SK-N-MC (cell line): Measurements from ENCODE around the gene DSCAM.

ENCODE experiments used
- DNase-seq: peaks from one replicate; pipeline ENCODE4 v3.0.0-alpha.2; 2011; ENCODE audit warnings: low read depth, low spot score
- H3K27ac ChIP-seq: fragments of 200-600 bp; sonication (generic); 2 replicates; pipeline ENCODE4 v1.5.1; 2016; ENCODE audit warnings: mixed run types
- H3K36me3 ChIP-seq: fragments of 200-600 bp; sonication (generic); 2 replicates; pipeline ENCODE4 v1.6.1; 2017; ENCODE audit warnings: antibody characterized with exemption, low read length, mixed read lengths; ENCODE audit not compliant: insufficient read depth
- H3K4me3 ChIP-seq: fragments of 200-600 bp; sonication (generic); 2 replicates; pipeline ENCODE4 v1.5.1; 2016
- H3K9ac ChIP-seq: fragments of 200-600 bp; sonication (generic); 2 replicates; pipeline ENCODE4 v1.8.0; 2017; ENCODE audit warnings: mixed run types, mixed read lengths; ENCODE audit not compliant: insufficient read length
- H3K9me3 ChIP-seq: fragments of 200-600 bp; sonication (generic); 2 replicates; pipeline ENCODE4 v1.6.1; 2017; ENCODE audit warnings: low read depth, mild to moderate bottlenecking, antibody characterized with exemption, low read length, moderate library complexity, mixed read lengths
- EZH2 ChIP-seq: fragments of 200-600 bp; sonication (generic); IDR thresholded peaks from one replicate; pipeline ENCODE4 v1.6.1; 2017; ENCODE audit warnings: antibody characterized with exemption
- FOXP2 ChIP-seq: optimal IDR thresholded peaks from 2 replicates; pipeline ENCODE3; 2011; ENCODE audit warnings: mild to moderate bottlenecking, moderate library complexity; ENCODE audit not compliant: insufficient read depth; ENCODE audit errors: extremely low read length, control extremely low read depth
- POLR2AphosphoS5 ChIP-seq: IDR thresholded peaks from 2 replicates; pipeline ENCODE4 v1.6.1; 2012; ENCODE audit warnings: mild to moderate bottlenecking, low read depth, low read length, borderline replicate concordance

DSCAM gene

GRCh38 chr21:40639616-40640194 lies 207.3 kb downstream of the DSCAM start:
- no peak overlapping the region for H3K9ac ChIP-seq
- H3K9me3 ChIP-seq = no peaks in the 10 kb centered on the region
- H3K36me3 ChIP-seq = no peaks in the 10 kb centered on the region
- TF ChIP-seq POLR2AphosphoS5 = no peak
- DNase-seq = no peak
- no peak overlapping the region for H3K27ac ChIP-seq
- no peak overlapping the region for H3K4me3 ChIP-seq

DNA sequence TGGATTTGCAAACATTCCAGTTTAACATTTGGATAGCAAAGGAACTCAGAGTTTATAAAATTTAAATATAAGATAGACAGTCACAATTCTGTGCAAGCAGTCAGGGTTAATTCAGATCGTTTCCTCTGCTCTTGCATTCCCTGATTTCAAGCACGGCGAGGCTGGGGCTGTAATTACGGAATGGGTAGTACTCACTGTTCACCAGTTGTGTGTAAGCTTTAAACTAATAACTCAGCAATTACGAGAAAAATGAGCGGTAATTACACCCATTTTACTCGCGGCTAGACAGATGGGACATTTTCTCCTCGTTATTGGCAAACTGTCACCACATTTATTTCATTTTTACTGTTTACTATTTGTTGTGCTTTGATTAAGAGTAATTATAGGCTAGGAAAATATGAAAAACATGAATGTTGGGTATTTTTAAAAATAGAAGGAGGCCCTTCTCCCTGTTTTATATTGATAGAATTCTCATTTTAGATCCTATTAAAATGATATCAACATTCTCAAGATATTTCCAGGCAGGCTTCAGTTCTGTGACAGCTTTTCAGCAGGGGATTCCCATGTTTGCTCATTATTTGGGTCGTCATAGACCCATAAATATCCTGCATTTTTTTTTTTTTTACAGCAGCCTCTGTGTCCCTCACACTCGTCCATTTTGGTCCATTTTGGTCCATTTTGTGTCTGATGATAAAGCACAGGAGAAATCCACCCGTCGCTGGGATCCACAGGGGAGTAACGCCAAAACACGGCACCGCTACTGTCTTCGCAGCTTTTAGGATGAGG lies 208.3 kb downstream of the DSCAM start:
- no peak for DNase-seq
- TF ChIP-seq FOXP2 = no peak
- no peak for TF ChIP-seq POLR2AphosphoS5
- no peak for TF ChIP-seq EZH2
- no peaks in the 10 kb centered on the region for H3K36me3 ChIP-seq
- no peaks in the 10 kb centered on the region for H3K9me3 ChIP-seq
- H3K9ac ChIP-seq = no peak overlapping the region
- no peak overlapping the region for H3K4me3 ChIP-seq
- no peak overlapping the region for H3K27ac ChIP-seq

DNA sequence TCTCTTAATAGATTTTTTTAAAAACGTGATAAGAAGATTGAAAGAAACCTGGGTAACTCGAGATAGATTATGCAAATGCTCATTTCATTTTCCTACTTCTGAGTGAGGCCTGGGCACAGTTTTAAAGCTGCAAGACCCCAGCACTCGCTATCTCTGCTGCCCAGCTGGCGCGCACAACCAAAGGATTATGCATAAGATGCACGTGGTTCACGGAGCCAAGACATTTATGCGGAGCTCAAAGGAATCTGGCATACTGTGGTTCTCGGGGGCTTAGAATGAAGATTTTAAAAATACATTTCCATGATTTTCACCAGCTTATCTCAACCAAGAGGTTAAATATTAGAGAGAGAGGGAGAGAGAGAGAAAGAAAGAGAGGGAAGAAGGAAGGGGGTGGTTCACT lies 210.9 kb downstream of the DSCAM start:
- TF ChIP-seq POLR2AphosphoS5 (no peak), FOXP2 (no peak), EZH2 (no peak)
- Histone ChIP-seq H3K27ac (no peak overlapping the region), H3K4me3 (no peak overlapping the region), H3K9me3 (no peaks in the 10 kb centered on the region), H3K36me3 (no peaks in the 10 kb centered on the region), H3K9ac (no peak overlapping the region)
- DNase-seq = no peak

DNA sequence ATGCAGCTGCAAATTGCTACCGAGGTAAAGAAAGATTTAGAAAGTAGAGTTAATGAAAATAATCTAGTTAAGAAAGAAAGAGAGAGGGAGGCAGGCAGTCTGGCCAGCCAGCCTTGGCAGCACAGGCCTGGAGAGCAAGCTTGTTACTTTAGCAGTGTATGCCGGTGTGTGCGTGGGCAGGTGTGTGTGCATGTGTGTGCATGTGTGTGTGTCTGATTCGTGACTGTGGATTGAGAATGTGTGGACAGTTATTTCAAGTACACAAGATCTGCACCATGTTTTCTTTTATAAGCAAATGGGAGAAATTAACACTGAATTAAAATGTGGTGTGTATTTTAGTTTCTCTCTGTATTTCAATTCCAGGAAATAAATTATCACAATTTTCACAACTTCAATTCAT lies 211.6 kb downstream of the DSCAM start:
- Histone ChIP-seq H3K9ac (no peak overlapping the region), H3K27ac (no peak overlapping the region), H3K36me3 (no peaks in the 10 kb centered on the region), H3K9me3 (no peaks in the 10 kb centered on the region), H3K4me3 (no peak overlapping the region)
- TF ChIP-seq POLR2AphosphoS5 = no peak
- TF ChIP-seq FOXP2 = no peak
- TF ChIP-seq EZH2 = no peak
- no peak for DNase-seq

GRCh38 chr21:40634141-40634540 lies 212.8 kb downstream of the DSCAM start:
- H3K36me3 ChIP-seq = no peaks in the 10 kb centered on the region
- H3K4me3 ChIP-seq = no peak overlapping the region
- no peak for DNase-seq
- H3K9ac ChIP-seq = no peak overlapping the region
- no peaks in the 10 kb centered on the region for H3K9me3 ChIP-seq
- H3K27ac ChIP-seq = no peak overlapping the region
- TF ChIP-seq FOXP2 (no peak), EZH2 (no peak), POLR2AphosphoS5 (no peak)

- no peak for TF ChIP-seq POLR2AphosphoS5
- no peak overlapping the region for H3K4me3 ChIP-seq
Measured at GRCh38 chr21:40633048-40633447, 213.9 kb downstream of the DSCAM start.

GRCh38 chr21:40631211-40631610 lies 215.7 kb downstream of the DSCAM start:
- Histone ChIP-seq H3K4me3 (no peak overlapping the region), H3K36me3 (no peaks in the 10 kb centered on the region), H3K9ac (no peak overlapping the region), H3K9me3 (no peaks in the 10 kb centered on the region), H3K27ac (no peak overlapping the region)
- TF ChIP-seq FOXP2 (no peak), POLR2AphosphoS5 (no peak), EZH2 (no peak)
- no peak for DNase-seq

More at GRCh38 chr21:40633048-40633447, 213.9 kb downstream of the DSCAM start:
- no peak overlapping the region for H3K9ac ChIP-seq
- no peak for DNase-seq
- no peaks in the 10 kb centered on the region for H3K9me3 ChIP-seq
- H3K27ac ChIP-seq = no peak overlapping the region
- H3K36me3 ChIP-seq = no peaks in the 10 kb centered on the region

DNA sequence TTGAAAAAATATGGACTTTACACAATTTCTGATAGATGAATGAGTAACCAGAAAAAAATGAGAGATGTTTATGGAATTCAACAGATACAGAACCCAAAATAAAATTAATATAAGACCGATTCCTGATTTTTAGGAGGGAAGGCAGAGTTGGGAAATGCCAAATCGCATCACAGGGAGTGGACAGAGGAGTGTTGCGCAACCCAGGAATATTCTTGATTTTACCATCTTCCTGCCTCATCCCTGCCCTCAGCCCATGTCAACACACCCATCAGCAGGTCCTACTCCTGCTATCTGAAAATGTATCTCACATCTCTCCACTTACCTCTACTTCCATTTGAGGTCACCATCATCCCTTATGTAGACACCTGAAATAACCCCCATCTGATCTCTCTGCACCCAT lies 221.0 kb downstream of the DSCAM start:
- Histone ChIP-seq H3K9me3 (no peaks in the 10 kb centered on the region), H3K27ac (no peak overlapping the region), H3K36me3 (no peaks in the 10 kb centered on the region), H3K9ac (no peak overlapping the region), H3K4me3 (no peak overlapping the region)
- no peak for DNase-seq
- TF ChIP-seq FOXP2 = no peak

GRCh38 chr21:40623528-40623927 lies 223.4 kb downstream of the DSCAM start:
- Histone ChIP-seq H3K9ac (no peak overlapping the region), H3K4me3 (no peak overlapping the region), H3K27ac (no peak overlapping the region), H3K9me3 (no peaks in the 10 kb centered on the region), H3K36me3 (no peaks in the 10 kb centered on the region)
- TF ChIP-seq EZH2 (no peak), FOXP2 (no peak), POLR2AphosphoS5 (no peak)
- DNase-seq = no peak

DNA sequence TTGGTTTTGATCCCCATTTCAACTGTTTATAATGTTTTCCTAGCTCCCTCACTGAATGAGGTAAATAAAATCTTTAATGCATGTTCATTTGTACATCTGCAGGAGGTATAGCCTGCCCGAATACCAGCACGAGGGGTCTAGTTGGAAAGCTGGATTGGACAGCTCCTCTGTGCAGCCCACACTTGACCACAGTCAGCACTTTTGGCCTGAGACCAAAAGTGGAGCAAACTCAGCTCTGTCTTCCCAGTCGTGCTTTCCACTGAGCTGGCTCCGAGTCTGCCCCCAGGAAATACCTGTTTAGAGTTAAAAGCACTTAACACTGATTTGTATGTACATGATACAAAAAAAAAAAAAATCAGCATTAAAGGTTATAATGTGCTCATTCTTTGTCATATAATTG lies 224.4 kb downstream of the DSCAM start:
- no peak overlapping the region for H3K27ac ChIP-seq
- TF ChIP-seq EZH2 = no peak
- no peak overlapping the region for H3K9ac ChIP-seq
- H3K4me3 ChIP-seq = no peak overlapping the region
- no peaks in the 10 kb centered on the region for H3K9me3 ChIP-seq
- H3K36me3 ChIP-seq = no peaks in the 10 kb centered on the region
- no peak for DNase-seq
